ENCODE data around the gene ABHD12B.
"Not testable (repeated sequence)": the region's sequence is repeated elsewhere in the genome, so short reads cannot be mapped to it uniquely, and the experiment has no call there.

ABHD12B gene

DNA sequence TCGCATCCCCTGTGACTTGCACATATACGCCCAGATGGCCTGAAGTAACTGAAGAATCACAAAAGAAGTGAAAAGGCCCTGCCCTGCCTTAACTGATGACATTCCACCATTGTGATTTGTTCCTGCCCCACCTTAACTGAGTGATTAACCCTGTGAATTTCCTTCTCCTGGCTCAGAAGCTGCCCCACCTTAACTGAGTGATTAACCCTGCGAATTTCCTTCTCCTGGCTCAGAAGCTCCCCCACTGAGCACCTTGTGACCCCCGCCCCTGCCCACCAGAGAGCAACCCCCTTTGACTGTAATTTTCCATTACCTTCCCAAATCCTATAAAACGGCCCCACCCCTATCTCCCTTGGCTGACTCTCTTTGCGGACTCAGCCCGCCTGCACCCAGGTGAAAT, 24.6 kb downstream of the ABHD12B start:
- DNase-seq (ENCODE audit: low read depth) = not testable (repeated sequence)

- DNase-seq (ENCODE audit: low read depth) = not testable (repeated sequence)
These were observed 25.2 kb downstream of the ABHD12B start for GRCh38 chr14:50897005-50897404.

DNA sequence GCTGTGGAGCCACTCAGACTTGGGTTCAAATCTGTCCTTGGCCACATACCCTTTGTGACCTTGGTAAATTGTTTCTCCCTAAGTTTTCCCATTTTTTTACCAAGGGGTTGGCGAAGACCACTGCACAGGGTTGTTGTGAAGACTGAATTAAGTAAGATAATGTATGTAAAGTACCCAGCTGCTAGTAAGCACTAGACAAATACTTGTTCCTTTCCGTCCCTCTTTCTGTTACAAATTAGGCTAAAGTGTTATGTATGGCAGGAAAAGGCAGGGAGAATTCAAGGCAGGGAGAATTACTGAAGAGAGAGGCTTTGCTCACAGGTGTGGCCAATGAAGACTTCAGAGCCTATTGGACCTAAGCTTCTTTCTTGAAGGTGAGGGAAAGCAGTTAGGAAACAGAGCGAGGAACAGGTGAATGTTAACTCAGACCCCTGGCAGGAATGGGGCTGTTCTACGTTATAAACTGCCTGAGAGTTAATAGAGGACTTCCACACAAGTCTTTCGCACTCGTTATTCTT, 25.9 kb downstream of the ABHD12B start:
- no peak for DNase-seq (ENCODE audit: low read depth)

DNA sequence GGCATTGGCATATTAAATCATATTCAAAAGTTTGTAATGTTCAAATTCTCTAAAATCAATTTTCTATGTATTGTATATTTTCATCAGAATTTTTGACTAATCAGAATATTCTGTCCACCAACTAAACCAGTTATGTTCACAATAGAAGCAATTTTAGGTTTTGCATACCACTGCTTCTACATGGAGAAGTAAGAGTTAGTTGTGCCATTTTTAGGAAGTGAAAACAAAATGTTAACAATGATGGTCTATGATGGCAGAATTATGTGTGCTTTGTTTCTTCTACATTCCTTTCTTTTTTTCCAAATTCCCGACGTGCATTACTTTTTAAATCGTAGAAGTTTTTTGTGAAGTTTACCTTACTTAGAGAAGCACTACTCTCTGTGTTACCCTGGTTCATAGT, 29.5 kb downstream of the ABHD12B start:
- no peak for DNase-seq (ENCODE audit: low read depth)

GRCh38 chr14:50904719-50905118, 32.9 kb downstream of the ABHD12B start:
- DNase-seq (ENCODE audit: low read depth) = no peak

DNA sequence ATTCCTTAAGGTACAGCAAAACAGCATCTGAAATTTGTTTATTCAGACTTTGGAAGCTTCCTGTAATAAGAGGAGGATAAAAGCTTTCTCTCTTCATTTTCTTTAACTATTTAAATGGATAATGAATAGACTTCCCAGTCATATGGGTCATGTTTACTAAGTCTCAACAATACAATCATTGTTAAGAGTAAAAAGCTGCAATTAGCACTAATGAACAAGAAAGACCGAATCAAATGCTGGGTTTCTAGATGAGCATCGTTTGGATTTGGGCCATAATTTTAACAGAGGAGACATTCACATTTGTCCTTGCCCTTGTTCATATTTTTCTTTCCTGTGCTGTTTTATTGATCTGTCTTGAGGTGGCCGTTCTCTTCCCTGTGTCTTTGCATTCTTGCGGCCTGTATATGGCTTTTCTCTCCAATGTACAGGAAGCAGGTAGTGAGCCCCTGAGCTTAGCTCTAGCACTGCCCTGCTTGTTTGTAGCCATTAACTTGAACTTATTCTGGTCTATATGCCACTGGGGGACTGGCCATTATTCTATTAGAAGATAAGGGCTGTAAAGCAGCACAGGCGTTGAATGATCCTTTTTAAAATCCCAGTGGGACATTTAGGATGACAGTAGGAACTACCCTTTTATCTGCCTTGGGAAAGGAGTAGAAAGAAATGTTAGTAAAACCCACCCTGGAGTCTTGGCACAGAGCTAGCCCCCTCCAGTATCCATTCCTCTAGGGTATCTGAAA, 34.6 kb downstream of the ABHD12B start:
- DNase-seq (ENCODE audit: low read depth) = no peak

DNA sequence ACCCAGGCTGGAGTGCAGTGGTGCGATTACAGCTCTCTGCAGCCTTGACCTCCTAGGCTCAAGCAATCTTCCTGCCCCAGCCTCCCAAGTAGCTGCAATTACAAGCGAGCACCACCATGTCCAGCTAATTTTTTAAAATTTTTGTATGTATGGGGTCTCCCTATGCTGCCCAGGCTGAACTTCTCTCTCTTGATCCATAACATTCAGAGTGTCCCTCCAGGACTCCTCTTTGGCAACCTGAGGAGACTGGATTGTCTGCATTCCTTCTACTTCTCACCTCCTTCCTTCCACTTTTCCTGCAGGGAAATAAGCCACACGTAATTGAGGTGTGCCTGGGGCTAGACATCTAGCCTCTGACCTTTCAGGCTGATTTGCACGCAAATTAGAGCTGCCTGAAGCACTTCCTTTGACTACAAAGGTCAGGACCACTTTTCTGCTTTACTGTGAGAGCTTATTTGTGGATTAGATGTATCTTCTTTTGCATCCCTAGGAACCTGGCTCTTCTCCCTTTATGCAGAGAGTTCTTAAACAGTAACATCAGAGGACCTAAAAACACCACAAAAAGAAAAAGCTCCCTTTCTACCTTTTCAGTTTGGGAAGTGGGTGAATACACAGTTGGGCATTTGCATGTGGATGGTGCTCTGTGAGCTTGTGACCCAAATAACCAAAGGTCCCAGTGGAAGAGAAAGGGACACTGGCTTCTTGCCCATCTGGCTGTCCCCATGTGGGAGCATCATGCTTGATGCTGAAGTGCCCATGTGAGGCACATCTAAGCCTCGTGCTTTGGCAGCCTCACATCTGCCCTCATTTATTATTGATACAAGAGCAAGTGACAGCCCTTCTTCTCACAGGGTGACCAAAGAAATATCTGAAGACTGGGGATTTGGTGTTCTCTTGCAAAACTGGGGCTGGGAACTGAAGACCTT, 38.9 kb downstream of the ABHD12B start:
- DNase-seq (ENCODE audit: low read depth) = no peak

DNA sequence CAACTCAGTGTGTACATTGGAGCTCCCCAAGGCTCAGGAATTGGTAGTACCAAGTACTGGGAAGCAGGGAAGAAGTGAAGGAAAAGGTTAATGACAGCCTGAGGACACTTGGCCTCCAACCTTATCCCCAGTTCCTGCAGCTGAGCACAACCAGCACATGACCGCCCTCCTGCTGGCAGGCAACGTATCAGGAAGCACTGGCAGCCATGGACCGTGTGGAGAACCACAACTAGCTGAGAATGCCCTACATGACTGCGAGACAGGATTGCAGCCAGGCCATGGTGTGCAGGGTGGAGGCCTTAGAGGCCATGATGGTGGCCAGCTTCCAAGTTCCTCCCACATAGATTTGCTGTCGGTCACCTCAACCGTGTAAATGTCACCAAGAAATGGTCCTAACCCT, 45.6 kb downstream of the ABHD12B start:
- DNase-seq (ENCODE audit: low read depth) = no peak

- DNase-seq (ENCODE audit: low read depth) = not testable (repeated sequence)
These were observed 47.7 kb downstream of the ABHD12B start for GRCh38 chr14:50919524-50919923.

- DNase-seq (ENCODE audit: low read depth) = peak; percentile 56
These were observed 48.8 kb downstream of the ABHD12B start for GRCh38 chr14:50920482-50921230.

- DNase-seq (ENCODE audit: low read depth) = no peak
These were observed 51.0 kb downstream of the ABHD12B start for GRCh38 chr14:50922803-50923202.

DNA sequence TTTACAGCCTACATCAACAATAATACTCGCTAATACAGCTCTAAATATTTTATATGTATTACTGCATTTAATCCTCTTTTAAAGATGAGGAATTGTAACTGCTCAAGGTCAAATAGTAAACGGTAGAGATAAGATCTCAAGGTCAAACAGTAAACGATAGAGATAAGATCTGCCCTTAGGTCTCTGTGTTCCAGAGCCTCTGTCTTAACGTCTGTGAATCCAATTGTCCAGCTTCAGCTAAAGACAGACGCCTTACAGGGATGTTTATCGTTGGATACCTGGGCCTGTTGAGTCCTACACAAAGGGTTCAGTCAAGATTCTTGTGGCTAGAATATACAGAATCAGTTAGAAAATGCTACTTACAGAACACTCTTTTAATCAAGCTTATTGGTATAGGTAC, 52.4 kb downstream of the ABHD12B start:
- no peak for DNase-seq (ENCODE audit: low read depth)

GRCh38 chr14:50924843-50925242, 53.0 kb downstream of the ABHD12B start:
- DNase-seq (ENCODE audit: low read depth) = no peak

DNA sequence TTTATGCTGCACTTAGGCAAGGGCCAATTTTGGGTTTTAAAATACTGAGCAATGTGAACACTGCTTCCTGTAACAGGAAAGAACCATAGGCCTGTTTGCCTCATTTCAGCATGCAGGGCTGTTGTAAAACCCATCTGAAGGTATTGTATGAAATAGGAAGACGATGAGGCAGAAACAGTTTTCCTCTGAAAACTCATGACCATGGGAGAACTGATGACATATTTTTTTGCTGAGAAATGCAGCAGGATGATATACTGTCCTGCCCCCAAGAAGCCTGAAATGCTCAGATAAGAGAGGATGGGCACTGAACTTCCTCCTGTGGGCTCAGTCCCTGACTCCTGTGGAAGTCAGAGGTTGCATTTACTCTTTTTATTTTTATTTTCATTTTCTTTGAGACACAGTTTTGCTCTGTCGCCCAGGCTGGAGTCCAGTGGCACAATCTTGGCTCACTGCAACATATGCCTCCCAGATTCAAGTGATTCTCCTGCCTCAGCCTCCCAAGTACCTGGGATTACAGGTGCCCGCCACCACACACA, 55.1 kb downstream of the ABHD12B start:
- DNase-seq (ENCODE audit: low read depth) = no peak

GRCh38 chr14:50928002-50928635, 56.3 kb downstream of the ABHD12B start:
- DNase-seq (ENCODE audit: low read depth) = no peak

GRCh38 chr14:50929506-50929905, 57.7 kb downstream of the ABHD12B start:
- DNase-seq (ENCODE audit: low read depth) = no peak

DNA sequence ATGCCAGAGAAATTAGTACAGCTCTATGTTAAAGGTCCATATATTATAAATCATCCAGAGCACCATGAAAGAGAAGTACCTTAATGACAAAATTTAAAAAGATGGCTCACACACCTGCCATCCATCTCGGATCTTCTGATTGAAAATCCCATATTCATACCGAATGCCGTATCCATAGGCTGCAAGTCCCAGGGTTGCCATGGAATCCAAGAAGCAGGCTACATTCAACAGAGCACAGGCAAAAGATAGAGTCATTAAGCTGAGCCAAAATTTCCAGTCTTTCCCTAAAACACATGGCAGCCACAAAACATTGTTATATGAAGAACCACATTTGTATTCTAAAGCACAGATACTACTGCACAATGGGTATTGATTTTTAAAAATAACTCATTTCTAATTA, 59.7 kb downstream of the ABHD12B start:
- DNase-seq (ENCODE audit: low read depth) = no peak

DNA sequence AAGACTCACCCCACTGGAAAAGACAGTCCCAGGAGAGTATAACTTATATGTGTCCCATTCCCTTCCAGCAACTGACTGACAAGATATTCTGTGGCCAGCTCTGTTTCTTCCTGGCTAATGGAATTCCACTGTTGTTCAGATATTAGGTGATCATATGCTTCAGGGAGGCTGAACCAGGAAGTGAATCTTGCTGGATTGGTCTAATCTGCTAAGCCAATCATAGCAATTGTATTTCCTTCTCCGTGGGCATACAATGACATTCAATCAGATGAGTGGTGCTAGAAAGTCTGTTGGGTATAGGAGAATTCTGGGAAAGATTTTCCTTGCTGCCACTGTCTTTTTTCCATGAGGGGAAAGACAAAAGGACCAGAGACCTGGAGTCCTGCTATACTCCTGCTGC, 60.3 kb downstream of the ABHD12B start:
- DNase-seq (ENCODE audit: low read depth) = no peak

GRCh38 chr14:50932592-50933495, 61.0 kb downstream of the ABHD12B start:
- no peak for DNase-seq (ENCODE audit: low read depth)
